ENCODE measurements around the gene TMEM134. TPM values are rescaled to one million over a fixed set of nuclear protein-coding genes. Genes with fewer than 3 reads are reported as not detected.

Gene TMEM134
- total and polyA plus RNA-seq, 10 of the 15 experiments (the other 5 are each of a cell fraction or from before 2014, with no cell fraction given) = 1.6 to 93.8 (median 27.8) TPM

DNA sequence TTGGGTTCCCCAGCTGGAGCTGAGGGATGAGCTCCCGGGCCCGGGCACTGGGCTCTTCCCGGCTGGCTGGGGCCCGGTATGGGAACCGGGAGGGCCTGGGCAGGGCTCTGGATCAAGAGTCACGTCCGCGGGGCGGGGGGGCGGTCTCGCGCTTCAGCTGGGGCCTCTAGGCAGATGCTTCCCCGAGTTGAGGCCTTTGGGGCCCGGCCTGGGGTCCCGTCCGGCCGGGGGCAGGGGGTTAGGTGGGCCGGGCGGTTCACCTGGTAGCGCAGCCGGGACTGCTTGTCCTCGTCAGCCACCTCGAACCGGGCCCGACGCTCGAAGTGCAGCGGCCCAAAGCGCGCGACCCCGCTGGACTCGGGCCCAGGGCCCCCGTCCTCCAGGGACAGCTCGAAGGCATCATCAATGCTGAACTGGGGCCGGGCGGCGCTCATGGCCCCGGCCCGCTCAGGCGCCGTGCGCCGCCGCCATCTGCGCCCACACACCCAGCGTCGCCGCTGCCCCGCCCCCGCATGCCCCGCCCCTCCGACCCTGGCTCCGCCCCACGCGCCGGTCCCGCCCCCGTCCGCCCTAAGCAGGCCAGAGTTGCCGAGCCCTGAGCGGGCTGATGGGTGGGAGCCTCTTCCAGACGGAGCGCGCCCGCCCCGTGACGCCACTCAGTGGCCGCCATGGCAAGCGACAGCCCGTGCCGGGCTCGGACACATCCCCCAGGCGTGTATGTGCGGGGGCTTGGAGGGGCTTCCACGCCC, at the start of gene TMEM134 (continued):
- no peak for TF ChIP-seq NFYB (IDR thresholded peaks at IDR 0.05; ENCODE audit: insufficient read depth, low read depth, low read length)
- TF ChIP-seq, protein P1, sequence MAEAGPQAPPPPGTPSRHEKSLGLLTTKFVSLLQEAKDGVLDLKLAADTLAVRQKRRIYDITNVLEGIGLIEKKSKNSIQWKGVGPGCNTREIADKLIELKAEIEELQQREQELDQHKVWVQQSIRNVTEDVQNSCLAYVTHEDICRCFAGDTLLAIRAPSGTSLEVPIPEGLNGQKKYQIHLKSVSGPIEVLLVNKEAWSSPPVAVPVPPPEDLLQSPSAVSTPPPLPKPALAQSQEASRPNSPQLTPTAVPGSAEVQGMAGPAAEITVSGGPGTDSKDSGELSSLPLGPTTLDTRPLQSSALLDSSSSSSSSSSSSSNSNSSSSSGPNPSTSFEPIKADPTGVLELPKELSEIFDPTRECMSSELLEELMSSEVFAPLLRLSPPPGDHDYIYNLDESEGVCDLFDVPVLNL (IDR thresholded peaks at IDR 0.05; ENCODE audit: low read depth, low read length) = no peak
- TF ChIP-seq SUPT20H (IDR thresholded peaks at IDR 0.05; ENCODE audit: borderline replicate concordance, control insufficient read depth, low read depth, low read length) = no peak
- no peak for TF ChIP-seq CBFB (IDR thresholded peaks at IDR 0.05; ENCODE audit: low read depth)
- no peak for TF ChIP-seq IRF4 (IDR thresholded peaks at IDR 0.05; ENCODE audit: low read depth, low read length)
- TF ChIP-seq, protein P2, sequence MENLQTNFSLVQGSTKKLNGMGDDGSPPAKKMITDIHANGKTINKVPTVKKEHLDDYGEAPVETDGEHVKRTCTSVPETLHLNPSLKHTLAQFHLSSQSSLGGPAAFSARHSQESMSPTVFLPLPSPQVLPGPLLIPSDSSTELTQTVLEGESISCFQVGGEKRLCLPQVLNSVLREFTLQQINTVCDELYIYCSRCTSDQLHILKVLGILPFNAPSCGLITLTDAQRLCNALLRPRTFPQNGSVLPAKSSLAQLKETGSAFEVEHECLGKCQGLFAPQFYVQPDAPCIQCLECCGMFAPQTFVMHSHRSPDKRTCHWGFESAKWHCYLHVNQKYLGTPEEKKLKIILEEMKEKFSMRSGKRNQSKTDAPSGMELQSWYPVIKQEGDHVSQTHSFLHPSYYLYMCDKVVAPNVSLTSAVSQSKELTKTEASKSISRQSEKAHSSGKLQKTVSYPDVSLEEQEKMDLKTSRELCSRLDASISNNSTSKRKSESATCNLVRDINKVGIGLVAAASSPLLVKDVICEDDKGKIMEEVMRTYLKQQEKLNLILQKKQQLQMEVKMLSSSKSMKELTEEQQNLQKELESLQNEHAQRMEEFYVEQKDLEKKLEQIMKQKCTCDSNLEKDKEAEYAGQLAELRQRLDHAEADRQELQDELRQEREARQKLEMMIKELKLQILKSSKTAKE (IDR thresholded peaks at IDR 0.05; ENCODE audit: low read depth, poor library complexity, severe bottlenecking) = no peak
- TF ChIP-seq MEF2A (IDR thresholded peaks at IDR 0.05; ENCODE audit: insufficient read depth, low read depth, low read length) = 0 out of 2 replicates have a peak, but pooled peaks have one; percentile 36
- peak; percentile 50; the same call in 1 of the 2 replicates for TF ChIP-seq IKZF1 (conservative IDR thresholded peaks at IDR 0.05)
- TF ChIP-seq SMAD5 (IDR thresholded peaks at IDR 0.05; ENCODE audit: low read depth) = no peak
- no peak for TF ChIP-seq BMI1 (IDR thresholded peaks at IDR 0.05; ENCODE audit: borderline replicate concordance)
- TF ChIP-seq SRF (IDR thresholded peaks at IDR 0.05; ENCODE audit: low read depth in 2 of 2, low read length in 2 of 2) = peak; percentile 89 to 98
- peak; percentile 60; the same call in 1 of the 2 replicates for TF ChIP-seq NR2F1 (conservative IDR thresholded peaks at IDR 0.05)
- TF ChIP-seq, protein P3, sequence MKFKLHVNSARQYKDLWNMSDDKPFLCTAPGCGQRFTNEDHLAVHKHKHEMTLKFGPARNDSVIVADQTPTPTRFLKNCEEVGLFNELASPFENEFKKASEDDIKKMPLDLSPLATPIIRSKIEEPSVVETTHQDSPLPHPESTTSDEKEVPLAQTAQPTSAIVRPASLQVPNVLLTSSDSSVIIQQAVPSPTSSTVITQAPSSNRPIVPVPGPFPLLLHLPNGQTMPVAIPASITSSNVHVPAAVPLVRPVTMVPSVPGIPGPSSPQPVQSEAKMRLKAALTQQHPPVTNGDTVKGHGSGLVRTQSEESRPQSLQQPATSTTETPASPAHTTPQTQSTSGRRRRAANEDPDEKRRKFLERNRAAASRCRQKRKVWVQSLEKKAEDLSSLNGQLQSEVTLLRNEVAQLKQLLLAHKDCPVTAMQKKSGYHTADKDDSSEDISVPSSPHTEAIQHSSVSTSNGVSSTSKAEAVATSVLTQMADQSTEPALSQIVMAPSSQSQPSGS (IDR thresholded peaks at IDR 0.05; ENCODE audit: low read length) = no peak
- no peak for TF ChIP-seq SREBF2 (IDR thresholded peaks at IDR 0.05; ENCODE audit: low read length)
- TF ChIP-seq, protein P4, sequence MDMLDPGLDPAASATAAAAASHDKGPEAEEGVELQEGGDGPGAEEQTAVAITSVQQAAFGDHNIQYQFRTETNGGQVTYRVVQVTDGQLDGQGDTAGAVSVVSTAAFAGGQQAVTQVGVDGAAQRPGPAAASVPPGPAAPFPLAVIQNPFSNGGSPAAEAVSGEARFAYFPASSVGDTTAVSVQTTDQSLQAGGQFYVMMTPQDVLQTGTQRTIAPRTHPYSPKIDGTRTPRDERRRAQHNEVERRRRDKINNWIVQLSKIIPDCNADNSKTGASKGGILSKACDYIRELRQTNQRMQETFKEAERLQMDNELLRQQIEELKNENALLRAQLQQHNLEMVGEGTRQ (IDR thresholded peaks at IDR 0.05; ENCODE audit: borderline replicate concordance, low read depth, low read length) = no peak
- TF ChIP-seq, protein P5, sequence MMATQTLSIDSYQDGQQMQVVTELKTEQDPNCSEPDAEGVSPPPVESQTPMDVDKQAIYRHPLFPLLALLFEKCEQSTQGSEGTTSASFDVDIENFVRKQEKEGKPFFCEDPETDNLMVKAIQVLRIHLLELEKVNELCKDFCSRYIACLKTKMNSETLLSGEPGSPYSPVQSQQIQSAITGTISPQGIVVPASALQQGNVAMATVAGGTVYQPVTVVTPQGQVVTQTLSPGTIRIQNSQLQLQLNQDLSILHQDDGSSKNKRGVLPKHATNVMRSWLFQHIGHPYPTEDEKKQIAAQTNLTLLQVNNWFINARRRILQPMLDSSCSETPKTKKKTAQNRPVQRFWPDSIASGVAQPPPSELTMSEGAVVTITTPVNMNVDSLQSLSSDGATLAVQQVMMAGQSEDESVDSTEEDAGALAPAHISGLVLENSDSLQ (IDR thresholded peaks at IDR 0.05) = peak; percentile 26; the same call in 1 of the 2 replicates
- TF ChIP-seq, protein P6, sequence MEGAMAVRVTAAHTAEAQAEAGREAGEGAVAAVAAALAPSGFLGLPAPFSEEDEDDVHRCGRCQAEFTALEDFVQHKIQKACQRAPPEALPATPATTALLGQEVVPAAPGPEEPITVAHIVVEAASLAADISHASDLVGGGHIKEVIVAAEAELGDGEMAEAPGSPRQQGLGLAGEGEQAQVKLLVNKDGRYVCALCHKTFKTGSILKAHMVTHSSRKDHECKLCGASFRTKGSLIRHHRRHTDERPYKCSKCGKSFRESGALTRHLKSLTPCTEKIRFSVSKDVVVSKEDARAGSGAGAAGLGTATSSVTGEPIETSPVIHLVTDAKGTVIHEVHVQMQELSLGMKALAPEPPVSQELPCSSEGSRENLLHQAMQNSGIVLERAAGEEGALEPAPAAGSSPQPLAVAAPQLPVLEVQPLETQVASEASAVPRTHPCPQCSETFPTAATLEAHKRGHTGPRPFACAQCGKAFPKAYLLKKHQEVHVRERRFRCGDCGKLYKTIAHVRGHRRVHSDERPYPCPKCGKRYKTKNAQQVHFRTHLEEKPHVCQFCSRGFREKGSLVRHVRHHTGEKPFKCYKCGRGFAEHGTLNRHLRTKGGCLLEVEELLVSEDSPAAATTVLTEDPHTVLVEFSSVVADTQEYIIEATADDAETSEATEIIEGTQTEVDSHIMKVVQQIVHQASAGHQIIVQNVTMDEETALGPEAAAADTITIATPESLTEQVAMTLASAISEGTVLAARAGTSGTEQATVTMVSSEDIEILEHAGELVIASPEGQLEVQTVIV (IDR thresholded peaks at IDR 0.05; ENCODE audit: borderline replicate concordance, partially characterized antibody) = no peak
- TF ChIP-seq MXI1 (IDR thresholded peaks at IDR 0.05; ENCODE audit: low read depth, low read length) = peak; percentile 81; the same call in 1 of the 2 replicates
- TF ChIP-seq JUND (IDR thresholded peaks at IDR 0.05; ENCODE audit: low read depth, low read length) = no peak
- TF ChIP-seq BHLHE40 (IDR thresholded peaks at IDR 0.05; ENCODE audit: borderline replicate concordance in 1 of 2, low read depth in 2 of 2, low read length in 1 of 2) = peak; percentile 87 to 95

Data from GM12878 (cell line).